NCI-H524 treated with DMSO at 0.1 percent for 48 hours (cell line): ENCODE measurements around the gene TUBGCP3.
"Not testable (repeated sequence)": the region's sequence is repeated elsewhere in the genome, so short reads cannot be mapped to it uniquely, and the experiment has no call there.

Experiments
- DNase-seq: peaks from one replicate; lab custom pipeline; 2025; lab: John Stamatoyannopoulos, UW

The TUBGCP3 gene

GRCh38 chr13:112530861-112531260 is 57.1 kb downstream of the TUBGCP3 start:
- DNase-seq = no peak

GRCh38 chr13:112529216-112529615 is 58.7 kb downstream of the TUBGCP3 start:
- no peak for DNase-seq

GRCh38 chr13:112526146-112526853 is 61.7 kb downstream of the TUBGCP3 start:
- no peak for DNase-seq

GRCh38 chr13:112525356-112525945 is 62.5 kb downstream of the TUBGCP3 start:
- no peak for DNase-seq

GRCh38 chr13:112522578-112522977 is 65.4 kb downstream of the TUBGCP3 start:
- no peak for DNase-seq

GRCh38 chr13:112521073-112521685 is 66.8 kb downstream of the TUBGCP3 start:
- DNase-seq = no peak

- no peak for DNase-seq
Observed at GRCh38 chr13:112519517-112520060, 68.4 kb downstream of the TUBGCP3 start.

GRCh38 chr13:112516218-112516617 is 71.7 kb downstream of the TUBGCP3 start:
- no peak for DNase-seq

GRCh38 chr13:112513761-112514160 is 74.2 kb downstream of the TUBGCP3 start:
- no peak for DNase-seq

GRCh38 chr13:112510987-112511685 is 76.8 kb downstream of the TUBGCP3 start:
- no peak for DNase-seq

- peak; percentile 7 for DNase-seq
Observed at GRCh38 chr13:112510002-112510780, 77.8 kb downstream of the TUBGCP3 start.

GRCh38 chr13:112509190-112509589 is 78.8 kb downstream of the TUBGCP3 start:
- no peak for DNase-seq

GRCh38 chr13:112506046-112506445 is 81.9 kb downstream of the TUBGCP3 start:
- DNase-seq = no peak

- no peak for DNase-seq
Observed at GRCh38 chr13:112496166-112496565, 91.8 kb downstream of the TUBGCP3 start.

- DNase-seq = no peak
Observed at GRCh38 chr13:112495465-112495864, 92.5 kb downstream of the TUBGCP3 start.

GRCh38 chr13:112489199-112489598 is 98.8 kb downstream of the TUBGCP3 start:
- DNase-seq = no peak

- not testable (repeated sequence) for DNase-seq
Observed at GRCh38 chr13:112488343-112489050, 99.5 kb downstream of the TUBGCP3 start.

- no peak for DNase-seq
Observed at GRCh38 chr13:112487127-112487517, 100.8 kb downstream of the TUBGCP3 start.

GRCh38 chr13:112486386-112487126 is 101.4 kb downstream of the TUBGCP3 start:
- DNase-seq = no peak

- not testable (repeated sequence) for DNase-seq
Observed at GRCh38 chr13:112485814-112486213, 102.1 kb downstream of the TUBGCP3 start.
